Caco-2 (cell line): ENCODE results near the gene DOLK. TPM values are rescaled to one million over a fixed set of nuclear protein-coding genes. Genes with fewer than 3 reads are reported as not detected.

Source experiments
- BruUV-seq: library from RNA; stranded (reverse); fragments of 400-500 nt; replicated peaks from 2 replicates; lab custom pipeline; 2021; lab: Mats Ljungman, UMichigan
- CTCF ChIA-PET: fragments of 300-600 bp; sonication (Branson Sonifier 250); formaldehyde crosslinking; loops from one replicate; lab custom pipeline; 2022; ENCODE audit warnings: antibody characterized with exemption; lab: Charles Lee
- POLR2A ChIA-PET: fragments of 300-600 bp; sonication (Branson Sonifier 250); formaldehyde crosslinking; loops from one replicate; lab custom pipeline; 2022; ENCODE audit warnings: antibody characterized with exemption; lab: Charles Lee
- DNase-seq, 2 experiments: peaks; one replicate each; pipeline versions ENCODE4 v3.0.0 to v3.0.0-alpha.2; 2020 to 2022
- H3K27me3 ChIP-seq: replicated peaks from 2 replicates; pipeline ENCODE4 v1.6.0; 2011; ENCODE audit warnings: low read length; ENCODE audit not compliant: control insufficient read depth, insufficient read depth
- H3K36me3 ChIP-seq: 2 replicates; pipeline ENCODE4 v1.5.1; 2011; ENCODE audit warnings: low read length; ENCODE audit not compliant: control insufficient read depth, insufficient read depth
- H3K4me1 ChIP-seq: fragments of 250-450 bp; sonication (Bioruptor Pico); 2 replicates; pipeline ENCODE4 v1.5.1; 2020; ENCODE audit warnings: mild to moderate bottlenecking
- H3K4me3 ChIP-seq: 2 replicates; pipeline ENCODE4 v1.5.1; 2011; ENCODE audit warnings: low read depth, mild to moderate bottlenecking, control low read depth, low read length
- H3K9me3 ChIP-seq: fragments of 250-450 bp; sonication (Bioruptor Pico); 2 replicates; pipeline ENCODE4 v1.5.1; 2020; ENCODE audit warnings: mild to moderate bottlenecking, moderate library complexity
- H3K27ac Mint-ChIP-seq: one replicate; pipeline ENCODE4 v1.8.0; 2022; ENCODE audit warnings: mixed read lengths; ENCODE audit not compliant: unreplicated experiment
- H3K27me3 Mint-ChIP-seq: one replicate; pipeline ENCODE4 v1.8.0; 2022; ENCODE audit warnings: mixed read lengths; ENCODE audit not compliant: insufficient read depth, unreplicated experiment
- H3K36me3 Mint-ChIP-seq: one replicate; pipeline ENCODE4 v1.8.0; 2022; ENCODE audit warnings: mild to moderate bottlenecking, mixed read lengths; ENCODE audit not compliant: insufficient read depth, unreplicated experiment
- H3K4me1 Mint-ChIP-seq: one replicate; pipeline ENCODE4 v1.8.0; 2022; ENCODE audit warnings: low read depth, mixed read lengths; ENCODE audit not compliant: unreplicated experiment
- H3K4me3 Mint-ChIP-seq: one replicate; pipeline ENCODE4 v1.8.0; 2022; ENCODE audit warnings: mild to moderate bottlenecking, moderate library complexity, mixed read lengths; ENCODE audit not compliant: unreplicated experiment
- H3K9me3 Mint-ChIP-seq: one replicate; pipeline ENCODE4 v1.8.0; 2022; ENCODE audit warnings: mixed read lengths; ENCODE audit not compliant: unreplicated experiment
- intact Hi-C: fragments of 100-400 bp; cut with micrococcal nuclease; formaldehyde crosslinking; loops from one replicate; pipeline ENCODE4 v1.10.0; 2022; ENCODE audit not compliant: unreplicated experiment
- total RNA-seq: library from RNA; stranded (reverse); gene quantifications from 2 replicates; pipeline ENCODE4 v1.2.3, GENCODE V29; 2022
- TF ChIP-seq, protein P1 (sequence below), 2 experiments: fragments of 200-600 bp in 1 of 2; IDR thresholded peaks; 1 replicate in 1 of 2; 2 replicates in 1 of 2; pipeline versions ENCODE4 v1.5.1 to v1.8.0; 2011 to 2022; ENCODE audit warnings: antibody characterized with exemption in 1 of 2, control low read depth in 1 of 2, inconsistent platforms in 1 of 2, low read depth in 1 of 2, low read length in 1 of 2, mild to moderate bottlenecking in 1 of 2, moderate library complexity in 1 of 2; ENCODE audit not compliant: insufficient read depth in 1 of 2, severe bottlenecking in 1 of 2, unreplicated experiment in 1 of 2

Gene DOLK
- total RNA-seq, 1 experiment from 2014 or later: 27.2 TPM

GRCh38 chr9:128923493-128923883 is 23.9 kb downstream of the DOLK start:
- intact Hi-C loops: no loop called here
- DNase-seq: no peak
- Histone ChIP-seq H3K27me3 (no peaks in the 10 kb centered on the region), H3K4me3 (no peak overlapping the region), H3K36me3 (no peaks in the 10 kb centered on the region), H3K9me3 (no peaks in the 10 kb centered on the region), H3K4me1 (peaks cover 5% of the 10 kb centered on the region; the same call in 1 of the 2 replicates)
- TF ChIP-seq, protein P1, sequence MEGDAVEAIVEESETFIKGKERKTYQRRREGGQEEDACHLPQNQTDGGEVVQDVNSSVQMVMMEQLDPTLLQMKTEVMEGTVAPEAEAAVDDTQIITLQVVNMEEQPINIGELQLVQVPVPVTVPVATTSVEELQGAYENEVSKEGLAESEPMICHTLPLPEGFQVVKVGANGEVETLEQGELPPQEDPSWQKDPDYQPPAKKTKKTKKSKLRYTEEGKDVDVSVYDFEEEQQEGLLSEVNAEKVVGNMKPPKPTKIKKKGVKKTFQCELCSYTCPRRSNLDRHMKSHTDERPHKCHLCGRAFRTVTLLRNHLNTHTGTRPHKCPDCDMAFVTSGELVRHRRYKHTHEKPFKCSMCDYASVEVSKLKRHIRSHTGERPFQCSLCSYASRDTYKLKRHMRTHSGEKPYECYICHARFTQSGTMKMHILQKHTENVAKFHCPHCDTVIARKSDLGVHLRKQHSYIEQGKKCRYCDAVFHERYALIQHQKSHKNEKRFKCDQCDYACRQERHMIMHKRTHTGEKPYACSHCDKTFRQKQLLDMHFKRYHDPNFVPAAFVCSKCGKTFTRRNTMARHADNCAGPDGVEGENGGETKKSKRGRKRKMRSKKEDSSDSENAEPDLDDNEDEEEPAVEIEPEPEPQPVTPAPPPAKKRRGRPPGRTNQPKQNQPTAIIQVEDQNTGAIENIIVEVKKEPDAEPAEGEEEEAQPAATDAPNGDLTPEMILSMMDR (IDR thresholded peaks at IDR 0.05; ENCODE audit: insufficient read depth in 1 of 2, low read depth in 1 of 2, low read length in 1 of 2, severe bottlenecking in 1 of 2, unreplicated experiment in 1 of 2): no peak
- Mint-ChIP-seq H3K4me3 (no peak overlapping the region), H3K4me1 (peaks cover 14% of the 10 kb centered on the region), H3K36me3 (no peaks in the 10 kb centered on the region), H3K27ac (no peak overlapping the region), H3K9me3 (no peaks in the 10 kb centered on the region), H3K27me3 (no peaks in the 10 kb centered on the region)
- BruUV-seq: no TSS peak
- ChIA-PET POLR2A (no interaction called here), CTCF (no interaction called here)

DNA sequence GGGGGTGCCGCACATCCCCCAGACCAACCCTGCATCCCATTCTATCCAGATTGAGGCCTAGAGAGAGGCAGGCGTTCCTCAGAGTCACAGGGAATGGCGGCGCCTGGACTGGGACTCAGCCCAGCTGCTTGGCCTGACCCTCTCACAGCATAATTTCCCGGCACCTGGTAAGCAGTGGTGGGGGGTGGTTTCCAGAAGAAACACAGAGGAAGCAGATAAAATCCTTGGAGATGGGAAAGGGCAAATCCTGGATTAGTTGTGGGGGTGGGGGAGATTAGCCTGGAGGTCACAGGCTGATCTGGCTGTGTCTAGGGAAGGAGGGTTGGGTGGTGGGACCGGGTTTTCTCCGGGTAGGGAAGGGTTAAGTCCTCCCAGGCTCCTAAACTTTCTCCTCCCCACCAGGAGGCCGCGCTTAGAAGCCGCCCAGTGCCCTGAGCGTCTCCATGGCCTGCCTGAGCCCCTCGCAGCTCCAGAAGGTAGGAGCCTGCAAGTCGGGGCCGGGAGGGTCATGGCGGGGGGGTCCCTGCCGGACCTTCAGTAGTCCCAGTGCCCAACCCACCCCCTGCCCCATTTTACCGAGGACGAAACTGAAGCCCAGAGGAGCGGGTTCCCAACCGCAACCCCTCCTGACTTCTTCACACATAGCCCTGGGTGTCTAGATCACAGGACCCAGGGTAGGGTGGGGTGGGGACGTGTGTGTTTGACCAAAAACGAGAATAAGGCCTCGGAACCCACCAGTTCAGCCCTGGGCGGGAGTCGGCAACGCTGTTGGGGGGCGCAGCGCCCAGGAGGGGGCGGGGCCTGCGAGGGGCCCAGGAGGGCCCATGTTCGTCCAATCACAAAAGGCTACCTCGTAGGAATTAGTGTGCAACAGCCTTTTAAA is 25.3 kb downstream of the DOLK start:
- no peaks in the 10 kb centered on the region for H3K9me3 Mint-ChIP-seq
- peak in 1 of 2 experiments; percentile 24 for DNase-seq
- intact Hi-C loops: no loop called here
- H3K36me3 Mint-ChIP-seq: peaks cover 13% of the 10 kb centered on the region
- Histone ChIP-seq H3K36me3 (no peaks in the 10 kb centered on the region), H3K9me3 (no peaks in the 10 kb centered on the region), H3K4me1 (no peaks in the 10 kb centered on the region), H3K4me3 (peak overlapping the region; percentile 22), H3K27me3 (no peaks in the 10 kb centered on the region)
- TF ChIP-seq, protein P1 (IDR thresholded peaks at IDR 0.05; ENCODE audit: insufficient read depth in 1 of 2, low read depth in 1 of 2, low read length in 1 of 2, severe bottlenecking in 1 of 2, unreplicated experiment in 1 of 2): no peak
- ChIA-PET CTCF (interaction anchor here (1.1 kb wide), 1 partner anchor 60 kb away, joined by 4 read pairs; no protein-coding TSS in a partner anchor), POLR2A (no interaction called here)
- peak overlapping the region; percentile 57 for H3K4me3 Mint-ChIP-seq
- no peak overlapping the region for H3K27ac Mint-ChIP-seq
- H3K4me1 Mint-ChIP-seq: peaks cover 6% of the 10 kb centered on the region
- H3K27me3 Mint-ChIP-seq: no peaks in the 10 kb centered on the region
- BruUV-seq: no TSS peak

- Mint-ChIP-seq H3K27ac (no peak within 1 kb of the TSS), H3K4me3 (peak within 1 kb of the TSS; percentile 57), H3K4me1 (peaks cover 6% of the 10 kb centered on the region), H3K9me3 (no peaks in the 10 kb centered on the region), H3K27me3 (no peaks in the 10 kb centered on the region), H3K36me3 (peaks cover 25% of the 10 kb centered on the region)
- CTCF ChIA-PET: interaction anchor here (0.6 kb wide), 1 partner anchor 272 kb away, joined by 3 read pairs; no protein-coding TSS in a partner anchor
- intact Hi-C loops: no loop called here
- POLR2A ChIA-PET: interaction anchor here (0.6 kb wide), 1 partner anchor 231 kb away, joined by 3 read pairs; no protein-coding TSS in a partner anchor
- no peaks in the 10 kb centered on the region for H3K27me3 ChIP-seq
- H3K9me3 ChIP-seq: no peaks in the 10 kb centered on the region
- no peak for DNase-seq
- BruUV-seq: no TSS peak
- H3K36me3 ChIP-seq: no peaks in the 10 kb centered on the region; the same call in 1 of the 2 replicates
- H3K4me3 ChIP-seq: no peak within 1 kb of the TSS
- TF ChIP-seq, protein P1 (IDR thresholded peaks at IDR 0.05; ENCODE audit: insufficient read depth in 1 of 2, low read depth in 1 of 2, low read length in 1 of 2, severe bottlenecking in 1 of 2, unreplicated experiment in 1 of 2): no peak
- no peaks in the 10 kb centered on the region for H3K4me1 ChIP-seq
Observed at GRCh38 chr9:128920381-128921058, 26.9 kb downstream of the DOLK start, which contains the start of gene PHYHD1. Gene PHYHD1, plus strand, starts transcription at chr9:128920982. Its CDS starts 1,342 bp downstream, at chr9:128922324.
